ENCODE measurements around the gene REV1.

GRCh38 chr2:99404039-99404796, 85.6 kb downstream of the REV1 start:
- TF ChIP-seq CTCF (IDR thresholded peaks at IDR 0.05) (no peak), POLR2A (IDR thresholded peaks at IDR 0.05) (no peak)

Data from adrenal gland (tissue), 5 donors.